ENCODE results near the gene DESI2. TPM values are rescaled to one million over a fixed set of nuclear protein-coding genes. Genes with fewer than 3 reads are reported as not detected.

Gene DESI2
- total and polyA plus RNA-seq, 2 of the 8 experiments (the other 6 are each of a cell fraction or from before 2014, with no cell fraction given), result 54.0 to 110 TPM

DNA sequence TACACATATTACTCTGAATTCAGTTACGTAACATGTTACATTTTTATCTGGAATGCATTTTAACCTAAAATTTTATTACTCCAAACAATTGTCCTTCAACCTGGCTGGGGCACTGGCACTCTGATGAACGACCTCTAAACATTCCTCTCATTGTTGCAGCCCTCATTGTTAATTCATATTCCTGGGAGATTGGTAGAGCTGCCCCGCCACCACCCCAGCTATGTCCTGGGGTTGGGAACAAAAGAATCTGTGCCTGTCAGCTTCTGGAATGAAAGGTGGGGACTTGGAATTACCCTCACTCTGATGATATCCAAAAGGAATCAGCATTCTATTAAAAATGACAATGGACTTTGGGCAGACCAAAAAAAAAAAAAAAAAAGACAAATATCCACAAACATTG lies 38.0 kb upstream of the DESI2 start (continued):
- TF ChIP-seq, protein P1, sequence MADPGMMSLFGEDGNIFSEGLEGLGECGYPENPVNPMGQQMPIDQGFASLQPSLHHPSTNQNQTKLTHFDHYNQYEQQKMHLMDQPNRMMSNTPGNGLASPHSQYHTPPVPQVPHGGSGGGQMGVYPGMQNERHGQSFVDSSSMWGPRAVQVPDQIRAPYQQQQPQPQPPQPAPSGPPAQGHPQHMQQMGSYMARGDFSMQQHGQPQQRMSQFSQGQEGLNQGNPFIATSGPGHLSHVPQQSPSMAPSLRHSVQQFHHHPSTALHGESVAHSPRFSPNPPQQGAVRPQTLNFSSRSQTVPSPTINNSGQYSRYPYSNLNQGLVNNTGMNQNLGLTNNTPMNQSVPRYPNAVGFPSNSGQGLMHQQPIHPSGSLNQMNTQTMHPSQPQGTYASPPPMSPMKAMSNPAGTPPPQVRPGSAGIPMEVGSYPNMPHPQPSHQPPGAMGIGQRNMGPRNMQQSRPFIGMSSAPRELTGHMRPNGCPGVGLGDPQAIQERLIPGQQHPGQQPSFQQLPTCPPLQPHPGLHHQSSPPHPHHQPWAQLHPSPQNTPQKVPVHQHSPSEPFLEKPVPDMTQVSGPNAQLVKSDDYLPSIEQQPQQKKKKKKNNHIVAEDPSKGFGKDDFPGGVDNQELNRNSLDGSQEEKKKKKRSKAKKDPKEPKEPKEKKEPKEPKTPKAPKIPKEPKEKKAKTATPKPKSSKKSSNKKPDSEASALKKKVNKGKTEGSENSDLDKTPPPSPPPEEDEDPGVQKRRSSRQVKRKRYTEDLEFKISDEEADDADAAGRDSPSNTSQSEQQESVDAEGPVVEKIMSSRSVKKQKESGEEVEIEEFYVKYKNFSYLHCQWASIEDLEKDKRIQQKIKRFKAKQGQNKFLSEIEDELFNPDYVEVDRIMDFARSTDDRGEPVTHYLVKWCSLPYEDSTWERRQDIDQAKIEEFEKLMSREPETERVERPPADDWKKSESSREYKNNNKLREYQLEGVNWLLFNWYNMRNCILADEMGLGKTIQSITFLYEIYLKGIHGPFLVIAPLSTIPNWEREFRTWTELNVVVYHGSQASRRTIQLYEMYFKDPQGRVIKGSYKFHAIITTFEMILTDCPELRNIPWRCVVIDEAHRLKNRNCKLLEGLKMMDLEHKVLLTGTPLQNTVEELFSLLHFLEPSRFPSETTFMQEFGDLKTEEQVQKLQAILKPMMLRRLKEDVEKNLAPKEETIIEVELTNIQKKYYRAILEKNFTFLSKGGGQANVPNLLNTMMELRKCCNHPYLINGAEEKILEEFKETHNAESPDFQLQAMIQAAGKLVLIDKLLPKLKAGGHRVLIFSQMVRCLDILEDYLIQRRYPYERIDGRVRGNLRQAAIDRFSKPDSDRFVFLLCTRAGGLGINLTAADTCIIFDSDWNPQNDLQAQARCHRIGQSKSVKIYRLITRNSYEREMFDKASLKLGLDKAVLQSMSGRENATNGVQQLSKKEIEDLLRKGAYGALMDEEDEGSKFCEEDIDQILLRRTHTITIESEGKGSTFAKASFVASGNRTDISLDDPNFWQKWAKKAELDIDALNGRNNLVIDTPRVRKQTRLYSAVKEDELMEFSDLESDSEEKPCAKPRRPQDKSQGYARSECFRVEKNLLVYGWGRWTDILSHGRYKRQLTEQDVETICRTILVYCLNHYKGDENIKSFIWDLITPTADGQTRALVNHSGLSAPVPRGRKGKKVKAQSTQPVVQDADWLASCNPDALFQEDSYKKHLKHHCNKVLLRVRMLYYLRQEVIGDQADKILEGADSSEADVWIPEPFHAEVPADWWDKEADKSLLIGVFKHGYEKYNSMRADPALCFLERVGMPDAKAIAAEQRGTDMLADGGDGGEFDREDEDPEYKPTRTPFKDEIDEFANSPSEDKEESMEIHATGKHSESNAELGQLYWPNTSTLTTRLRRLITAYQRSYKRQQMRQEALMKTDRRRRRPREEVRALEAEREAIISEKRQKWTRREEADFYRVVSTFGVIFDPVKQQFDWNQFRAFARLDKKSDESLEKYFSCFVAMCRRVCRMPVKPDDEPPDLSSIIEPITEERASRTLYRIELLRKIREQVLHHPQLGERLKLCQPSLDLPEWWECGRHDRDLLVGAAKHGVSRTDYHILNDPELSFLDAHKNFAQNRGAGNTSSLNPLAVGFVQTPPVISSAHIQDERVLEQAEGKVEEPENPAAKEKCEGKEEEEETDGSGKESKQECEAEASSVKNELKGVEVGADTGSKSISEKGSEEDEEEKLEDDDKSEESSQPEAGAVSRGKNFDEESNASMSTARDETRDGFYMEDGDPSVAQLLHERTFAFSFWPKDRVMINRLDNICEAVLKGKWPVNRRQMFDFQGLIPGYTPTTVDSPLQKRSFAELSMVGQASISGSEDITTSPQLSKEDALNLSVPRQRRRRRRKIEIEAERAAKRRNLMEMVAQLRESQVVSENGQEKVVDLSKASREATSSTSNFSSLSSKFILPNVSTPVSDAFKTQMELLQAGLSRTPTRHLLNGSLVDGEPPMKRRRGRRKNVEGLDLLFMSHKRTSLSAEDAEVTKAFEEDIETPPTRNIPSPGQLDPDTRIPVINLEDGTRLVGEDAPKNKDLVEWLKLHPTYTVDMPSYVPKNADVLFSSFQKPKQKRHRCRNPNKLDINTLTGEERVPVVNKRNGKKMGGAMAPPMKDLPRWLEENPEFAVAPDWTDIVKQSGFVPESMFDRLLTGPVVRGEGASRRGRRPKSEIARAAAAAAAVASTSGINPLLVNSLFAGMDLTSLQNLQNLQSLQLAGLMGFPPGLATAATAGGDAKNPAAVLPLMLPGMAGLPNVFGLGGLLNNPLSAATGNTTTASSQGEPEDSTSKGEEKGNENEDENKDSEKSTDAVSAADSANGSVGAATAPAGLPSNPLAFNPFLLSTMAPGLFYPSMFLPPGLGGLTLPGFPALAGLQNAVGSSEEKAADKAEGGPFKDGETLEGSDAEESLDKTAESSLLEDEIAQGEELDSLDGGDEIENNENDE (IDR thresholded peaks at IDR 0.05; ENCODE audit: insufficient replicate concordance, low read length), result no peak
- TF ChIP-seq, protein P2, sequence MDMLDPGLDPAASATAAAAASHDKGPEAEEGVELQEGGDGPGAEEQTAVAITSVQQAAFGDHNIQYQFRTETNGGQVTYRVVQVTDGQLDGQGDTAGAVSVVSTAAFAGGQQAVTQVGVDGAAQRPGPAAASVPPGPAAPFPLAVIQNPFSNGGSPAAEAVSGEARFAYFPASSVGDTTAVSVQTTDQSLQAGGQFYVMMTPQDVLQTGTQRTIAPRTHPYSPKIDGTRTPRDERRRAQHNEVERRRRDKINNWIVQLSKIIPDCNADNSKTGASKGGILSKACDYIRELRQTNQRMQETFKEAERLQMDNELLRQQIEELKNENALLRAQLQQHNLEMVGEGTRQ (IDR thresholded peaks at IDR 0.05; ENCODE audit: low read length), result no peak
- TF ChIP-seq TAF7 (optimal IDR thresholded peaks at IDR 0.05; ENCODE audit: borderline replicate concordance, low read depth, low read length), result no peak
- no peak for TF ChIP-seq ZNF274 (IDR thresholded peaks at IDR 0.05; ENCODE audit: borderline replicate concordance, extremely low read depth, low read length)
- TF ChIP-seq YY1 (IDR thresholded peaks at IDR 0.05; ENCODE audit: low read depth, low read length), result no peak
- no peak for TF ChIP-seq HDAC6 (IDR thresholded peaks at IDR 0.05; ENCODE audit: low read depth, low read length)
- no peak for TF ChIP-seq RAD21 (IDR thresholded peaks at IDR 0.05 in 1 of 2, conservative IDR thresholded peaks at IDR 0.05 in 1 of 2; ENCODE audit: low read depth in 2 of 2, low read length in 2 of 2)
- TF ChIP-seq BRCA1 (IDR thresholded peaks at IDR 0.05; ENCODE audit: low read depth, low read length), result no peak

All from H1 (cell line).